ENCODE measurements around the gene ST8SIA4. TPM values are rescaled to one million over a fixed set of nuclear protein-coding genes. Genes with fewer than 3 reads are reported as not detected.
A peak's percentile ranks its signal among the peaks of the same experiment; 100 is the strongest.

The ST8SIA4 gene
- total and polyA plus RNA-seq, 10 of the 15 experiments (the other 5 are each of a cell fraction or from before 2014, with no cell fraction given) = 4.4 to 30.9 (median 19.5) TPM

- TF ChIP-seq FOXM1 (IDR thresholded peaks at IDR 0.05; ENCODE audit: low read depth, low read length) = 0 out of 2 replicates have a peak, but pooled peaks have one; percentile 19
- peak; percentile 60; the same call in 1 of the 2 replicates for TF ChIP-seq GATAD2B (conservative IDR thresholded peaks at IDR 0.05; ENCODE audit: low read depth)
- no peak for TF ChIP-seq SREBF2 (IDR thresholded peaks at IDR 0.05; ENCODE audit: low read length)
- TF ChIP-seq BCL3 (IDR thresholded peaks at IDR 0.05; ENCODE audit: borderline replicate concordance, insufficient read depth, low read depth, low read length, poor library complexity, severe bottlenecking) = no peak
- peak; percentile 45; the same call in 1 of the 2 replicates for TF ChIP-seq RELB (IDR thresholded peaks at IDR 0.05; ENCODE audit: low read depth)
- TF ChIP-seq BCL11A (IDR thresholded peaks at IDR 0.05; ENCODE audit: low read depth, low read length) = no peak
- peak; percentile 6; the same call in 1 of the 2 replicates for TF ChIP-seq DPF2 (IDR thresholded peaks at IDR 0.05)
- TF ChIP-seq ATF7 (IDR thresholded peaks at IDR 0.05; ENCODE audit: low read depth) = peak; percentile 55; the same call in 1 of the 2 replicates
- no peak for TF ChIP-seq NRF1 (conservative IDR thresholded peaks at IDR 0.05; ENCODE audit: low read depth, low read length)
- peak; percentile 50; the same call in 1 of the 2 replicates for TF ChIP-seq ZNF207 (IDR thresholded peaks at IDR 0.05; ENCODE audit: borderline replicate concordance)
- no peak for TF ChIP-seq NFYB (IDR thresholded peaks at IDR 0.05; ENCODE audit: insufficient read depth, low read depth, low read length)
- TF ChIP-seq NR2C1 (IDR thresholded peaks at IDR 0.05) = no peak
- peak; percentile 71; the same call in 1 of the 2 replicates for TF ChIP-seq NFIC (IDR thresholded peaks at IDR 0.05; ENCODE audit: low read depth, low read length)
- 0 out of 2 replicates have a peak, but pooled peaks have one; percentile 15 for TF ChIP-seq MTA2 (IDR thresholded peaks at IDR 0.05; ENCODE audit: low read depth)
- no peak for TF ChIP-seq SPI1 (IDR thresholded peaks at IDR 0.05; ENCODE audit: borderline replicate concordance, insufficient read depth, low read depth, low read length)
- TF ChIP-seq TCF7 (IDR thresholded peaks at IDR 0.05; ENCODE audit: borderline replicate concordance) = no peak
- 0 out of 2 replicates have a peak, but pooled peaks have one; percentile 31 for TF ChIP-seq TCF12 (IDR thresholded peaks at IDR 0.05; ENCODE audit: low read depth, low read length)
- peak; percentile 33; the same call in 1 of the 2 replicates for TF ChIP-seq ASH2L (IDR thresholded peaks at IDR 0.05; ENCODE audit: borderline replicate concordance, low read depth)
- peak; percentile 54 for TF ChIP-seq RAD51 (IDR thresholded peaks at IDR 0.05)
- TF ChIP-seq RCOR1 (conservative IDR thresholded peaks at IDR 0.05; ENCODE audit: low read depth, low read length) = no peak
- TF ChIP-seq BACH1 (IDR thresholded peaks at IDR 0.05; ENCODE audit: borderline replicate concordance) = no peak
Observed at GRCh38 chr5:100900142-100900795, 2.8 kb downstream of the ST8SIA4 start (continued).

Measured in GM12878 (cell line).